Endodermal cell (in vitro differentiated cells): ENCODE results near the gene SLC9A3. TPM values are rescaled to one million over a fixed set of nuclear protein-coding genes. Genes with fewer than 3 reads are reported as not detected.
A peak's percentile ranks its signal among the peaks of the same experiment; 100 is the strongest.

Experiments
- DNase-seq: peaks from one replicate; pipeline ENCODE4 v3.0.0-alpha.2; 2017
- H3K27ac ChIP-seq: 2 replicates; pipeline ENCODE4 v1.5.1; 2013; ENCODE audit warnings: mild to moderate bottlenecking, low read depth, low read length, moderate library complexity
- H3K27me3 ChIP-seq: 2 replicates; pipeline ENCODE4 v1.6.1; 2013; ENCODE audit warnings: mild to moderate bottlenecking, low read length, moderate library complexity; ENCODE audit not compliant: insufficient read depth, control insufficient read depth, poor library complexity, severe bottlenecking
- H3K36me3 ChIP-seq: 2 replicates; pipeline ENCODE4 v1.7.0; 2013; ENCODE audit warnings: mild to moderate bottlenecking, low read length, moderate library complexity; ENCODE audit not compliant: control insufficient read depth, insufficient read depth
- H3K4me1 ChIP-seq: one replicate; pipeline ENCODE4 v1.7.0; 2013; ENCODE audit warnings: low read length; ENCODE audit not compliant: control insufficient read depth, insufficient read depth
- H3K4me3 ChIP-seq: 2 replicates; pipeline ENCODE4 v1.5.1; 2013; ENCODE audit warnings: mild to moderate bottlenecking, low read length, moderate library complexity
- H3K9ac ChIP-seq: 2 replicates; pipeline ENCODE4 v1.6.1; 2013; ENCODE audit warnings: mild to moderate bottlenecking, low read length, moderate library complexity; ENCODE audit not compliant: poor library complexity, severe bottlenecking; ENCODE audit errors: extremely low read depth
- H3K9me3 ChIP-seq: 2 replicates; pipeline ENCODE4 v1.6.1; 2013; ENCODE audit warnings: mild to moderate bottlenecking, low read length, moderate library complexity; ENCODE audit not compliant: control insufficient read depth
- H3K27ac Mint-ChIP-seq: 2 replicates; pipeline ENCODE4 v1.8.0; 2020; ENCODE audit warnings: mixed read lengths
- H3K27me3 Mint-ChIP-seq: 2 replicates; pipeline ENCODE4 v1.8.0; 2021; ENCODE audit warnings: mild to moderate bottlenecking, mixed read lengths; ENCODE audit not compliant: insufficient read depth
- H3K36me3 Mint-ChIP-seq: 2 replicates; pipeline ENCODE4 v1.8.0; 2020; ENCODE audit warnings: low read depth, mixed read lengths
- H3K4me1 Mint-ChIP-seq: 2 replicates; pipeline ENCODE4 v1.8.0; 2020; ENCODE audit warnings: mixed read lengths
- H3K4me3 Mint-ChIP-seq: 2 replicates; pipeline ENCODE4 v1.8.0; 2020; ENCODE audit warnings: mild to moderate bottlenecking, moderate library complexity, mixed read lengths
- H3K9me3 Mint-ChIP-seq: 2 replicates; pipeline ENCODE4 v1.8.0; 2020; ENCODE audit warnings: mild to moderate bottlenecking, mixed read lengths
- CTCF ChIP-seq: fragments of 200-600 bp; sonication (generic); conservative IDR thresholded peaks from 2 replicates; pipeline ENCODE4 v1.5.0; 2021; ENCODE audit warnings: antibody characterized with exemption, mild to moderate bottlenecking
- WGBS, 2 experiments: methylation state at CpG; one replicate each; pipeline versions ENCODE4 v1.1.5 to v1.1.7; 2013; ENCODE audit warnings: missing lambda C conversion rate in 2 of 2, mixed read lengths in 1 of 2; ENCODE audit not compliant: insufficient coverage in 1 of 2, insufficient read length in 1 of 2; 5-methylcytosine and 5-hydroxymethylcytosine counted together
- total RNA-seq, 2 donors: library from RNA; stranded (reverse); fragmentation: NEBNext Ultra II Directional in 1 of 2; extraction: Animal tissue kit (Norgen Biotek cat#: 25700) in 1 of 2; gene quantifications; 2 replicates in 1 of 2; 3 replicates in 1 of 2; pipeline ENCODE4 v1.2.1, GENCODE V29; 2021

SLC9A3 gene
- total RNA-seq, 2 donors from 2014 or later: 1.3 to 1.5 TPM

GRCh38 chr5:568809-569208 is 44.6 kb upstream of the SLC9A3 start:
- H3K4me1 ChIP-seq: no peaks in the 10 kb centered on the region
- DNase-seq: no peak
- WGBS, 2 experiments: 90 to 100% methylated on average over 5 to 8 of the region's 8 CpGs
- Mint-ChIP-seq H3K9me3 (peaks cover 4% of the 10 kb centered on the region), H3K27me3 (peaks cover 26% of the 10 kb centered on the region), H3K27ac (no peak overlapping the region), H3K36me3 (no peaks in the 10 kb centered on the region), H3K4me3 (no peak overlapping the region), H3K4me1 (peaks cover 4% of the 10 kb centered on the region)
- peaks cover 5% of the 10 kb centered on the region for H3K9me3 ChIP-seq
- no peak overlapping the region for H3K4me3 ChIP-seq
- TF ChIP-seq CTCF: no peak
- H3K27me3 ChIP-seq: peaks cover 7% of the 10 kb centered on the region
- no peak overlapping the region for H3K27ac ChIP-seq
- no peak overlapping the region for H3K9ac ChIP-seq
- H3K36me3 ChIP-seq: no peaks in the 10 kb centered on the region

GRCh38 chr5:568061-568781 is 44.0 kb upstream of the SLC9A3 start:
- no peak overlapping the region for H3K27ac Mint-ChIP-seq
- no peak overlapping the region for H3K27ac ChIP-seq
- peaks cover 5% of the 10 kb centered on the region for H3K9me3 ChIP-seq
- no peak overlapping the region for H3K9ac ChIP-seq
- no peak overlapping the region for H3K4me3 Mint-ChIP-seq
- H3K4me3 ChIP-seq: no peak overlapping the region
- no peaks in the 10 kb centered on the region for H3K36me3 ChIP-seq
- no peaks in the 10 kb centered on the region for H3K4me1 ChIP-seq
- no peak for TF ChIP-seq CTCF
- WGBS, 2 experiments: 88 to 89% methylated on average over 13 to 27 of the region's 27 CpGs
- DNase-seq: peak; percentile 31
- H3K4me1 Mint-ChIP-seq: peaks cover 4% of the 10 kb centered on the region
- H3K9me3 Mint-ChIP-seq: peaks cover 4% of the 10 kb centered on the region
- peaks cover 26% of the 10 kb centered on the region for H3K27me3 Mint-ChIP-seq
- peaks cover 7% of the 10 kb centered on the region for H3K27me3 ChIP-seq
- no peaks in the 10 kb centered on the region for H3K36me3 Mint-ChIP-seq

DNA sequence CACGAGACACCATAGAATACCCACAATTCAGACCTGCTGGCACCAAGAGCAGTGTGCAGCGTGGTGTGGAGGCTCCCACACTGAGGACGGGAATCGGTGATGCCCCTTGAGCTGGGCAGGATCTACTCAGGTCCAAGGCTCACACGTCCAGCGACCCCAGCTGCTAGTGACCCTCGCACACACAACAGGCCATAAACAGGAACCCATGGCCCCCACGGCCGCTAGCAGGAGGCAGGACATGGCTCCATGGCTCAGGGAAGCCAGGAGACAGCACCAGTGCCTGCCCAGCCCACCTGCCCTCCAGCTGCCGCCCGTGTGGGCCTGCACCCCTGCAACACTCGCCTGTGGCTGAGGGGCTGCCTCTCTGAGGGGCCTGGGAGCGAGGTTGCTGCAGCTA is 43.4 kb upstream of the SLC9A3 start:
- H3K36me3 Mint-ChIP-seq: no peaks in the 10 kb centered on the region
- Histone ChIP-seq H3K27me3 (peaks cover 7% of the 10 kb centered on the region), H3K4me3 (no peak overlapping the region), H3K9ac (no peak overlapping the region), H3K9me3 (peaks cover 5% of the 10 kb centered on the region), H3K36me3 (no peaks in the 10 kb centered on the region), H3K27ac (no peak overlapping the region), H3K4me1 (no peaks in the 10 kb centered on the region)
- H3K4me1 Mint-ChIP-seq: peaks cover 4% of the 10 kb centered on the region
- H3K27me3 Mint-ChIP-seq: peaks cover 26% of the 10 kb centered on the region
- no peak overlapping the region for H3K4me3 Mint-ChIP-seq
- no peak overlapping the region for H3K27ac Mint-ChIP-seq
- DNase-seq: no peak
- no peak for TF ChIP-seq CTCF
- peaks cover 4% of the 10 kb centered on the region for H3K9me3 Mint-ChIP-seq
- WGBS, 2 experiments: 87 to 90% methylated on average over 8 to 13 of the region's 13 CpGs
